ENCODE results near the gene DHPS. TPM values are rescaled to one million over a fixed set of nuclear protein-coding genes. Genes with fewer than 3 reads are reported as not detected.

Gene DHPS
- total and polyA plus RNA-seq, 2 of the 13 experiments (the other 11 are each of a cell fraction or from before 2014, with no cell fraction given): 43.3 to 84.3 TPM

DNA sequence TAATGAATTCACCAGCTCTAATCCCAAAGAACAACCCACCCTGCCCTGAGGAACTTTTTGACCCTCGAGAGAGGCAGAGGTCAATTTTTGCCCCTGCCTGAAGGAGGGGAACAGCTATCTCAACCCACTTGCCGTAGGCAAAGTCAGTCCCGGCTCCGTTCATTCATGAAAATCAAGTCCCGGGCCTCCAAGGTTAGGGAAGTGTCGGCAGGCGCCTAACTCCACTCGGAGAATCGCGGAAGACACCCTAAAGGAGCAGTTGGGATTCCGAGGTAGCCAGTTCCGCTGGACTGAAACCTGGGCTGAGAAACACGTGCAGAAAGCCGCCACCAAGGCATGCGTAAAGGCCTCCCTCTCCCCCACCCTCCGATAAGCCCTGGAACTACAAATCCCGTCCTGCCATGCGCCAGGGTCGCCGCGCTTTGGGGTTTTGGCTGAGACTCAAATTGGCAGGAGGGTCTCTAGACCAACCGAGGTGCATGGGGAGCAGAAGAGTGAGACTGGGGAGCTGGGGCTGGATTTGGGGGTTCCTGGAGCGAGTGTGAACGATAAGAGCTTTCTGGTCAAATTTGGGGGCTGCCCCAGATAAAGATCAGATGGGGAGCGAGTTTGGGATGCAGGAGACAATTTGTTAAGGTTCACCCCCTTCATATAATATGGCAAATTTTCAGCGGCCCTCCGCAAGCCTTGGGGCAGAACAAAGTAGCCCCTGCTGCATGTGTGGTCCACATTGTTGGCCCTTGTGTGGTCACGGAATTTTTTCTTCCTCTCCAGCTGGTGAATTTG, 42.2 kb upstream of the DHPS start, which contains the start of gene TNPO2 (continued):
- TF ChIP-seq, protein P1, sequence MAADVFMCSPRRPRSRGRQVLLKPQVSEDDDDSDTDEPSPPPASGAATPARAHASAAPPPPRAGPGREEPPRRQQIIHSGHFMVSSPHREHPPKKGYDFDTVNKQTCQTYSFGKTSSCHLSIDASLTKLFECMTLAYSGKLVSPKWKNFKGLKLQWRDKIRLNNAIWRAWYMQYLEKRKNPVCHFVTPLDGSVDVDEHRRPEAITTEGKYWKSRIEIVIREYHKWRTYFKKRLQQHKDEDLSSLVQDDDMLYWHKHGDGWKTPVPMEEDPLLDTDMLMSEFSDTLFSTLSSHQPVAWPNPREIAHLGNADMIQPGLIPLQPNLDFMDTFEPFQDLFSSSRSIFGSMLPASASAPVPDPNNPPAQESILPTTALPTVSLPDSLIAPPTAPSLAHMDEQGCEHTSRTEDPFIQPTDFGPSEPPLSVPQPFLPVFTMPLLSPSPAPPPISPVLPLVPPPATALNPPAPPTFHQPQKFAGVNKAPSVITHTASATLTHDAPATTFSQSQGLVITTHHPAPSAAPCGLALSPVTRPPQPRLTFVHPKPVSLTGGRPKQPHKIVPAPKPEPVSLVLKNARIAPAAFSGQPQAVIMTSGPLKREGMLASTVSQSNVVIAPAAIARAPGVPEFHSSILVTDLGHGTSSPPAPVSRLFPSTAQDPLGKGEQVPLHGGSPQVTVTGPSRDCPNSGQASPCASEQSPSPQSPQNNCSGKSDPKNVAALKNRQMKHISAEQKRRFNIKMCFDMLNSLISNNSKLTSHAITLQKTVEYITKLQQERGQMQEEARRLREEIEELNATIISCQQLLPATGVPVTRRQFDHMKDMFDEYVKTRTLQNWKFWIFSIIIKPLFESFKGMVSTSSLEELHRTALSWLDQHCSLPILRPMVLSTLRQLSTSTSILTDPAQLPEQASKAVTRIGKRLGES (CRISPR knock-in tag; IDR thresholded peaks at IDR 0.05; ENCODE audit: borderline replicate concordance): 0 out of 2 replicates have a peak, but pooled peaks have one; percentile 11
- TF ChIP-seq ZNF335 (CRISPR knock-in tag; IDR thresholded peaks at IDR 0.05): peak; percentile 83
- no peak for TF ChIP-seq ZFP36L2 (CRISPR knock-in tag; IDR thresholded peaks at IDR 0.05)
- 0 out of 2 replicates have a peak, but pooled peaks have one; percentile 13 for TF ChIP-seq RAD21 (CRISPR knock-in tag; IDR thresholded peaks at IDR 0.05)
- TF ChIP-seq GABPB1 (CRISPR knock-in tag; IDR thresholded peaks at IDR 0.05): peak; percentile 76
- TF ChIP-seq KDM3A (CRISPR knock-in tag; IDR thresholded peaks at IDR 0.05; ENCODE audit: low read depth): 0 out of 2 replicates have a peak, but pooled peaks have one; percentile 18
- TF ChIP-seq ELF1 (CRISPR knock-in tag; IDR thresholded peaks at IDR 0.05): peak; percentile 42; the same call in 1 of the 2 replicates
- TF ChIP-seq, protein P2, sequence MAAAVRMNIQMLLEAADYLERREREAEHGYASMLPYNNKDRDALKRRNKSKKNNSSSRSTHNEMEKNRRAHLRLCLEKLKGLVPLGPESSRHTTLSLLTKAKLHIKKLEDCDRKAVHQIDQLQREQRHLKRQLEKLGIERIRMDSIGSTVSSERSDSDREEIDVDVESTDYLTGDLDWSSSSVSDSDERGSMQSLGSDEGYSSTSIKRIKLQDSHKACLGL (CRISPR knock-in tag; IDR thresholded peaks at IDR 0.05): peak; percentile 74; the same call in 1 of the 2 replicates
- no peak for TF ChIP-seq ZFAT (CRISPR knock-in tag; conservative IDR thresholded peaks at IDR 0.05)
- TF ChIP-seq GZF1 (CRISPR knock-in tag; IDR thresholded peaks at IDR 0.05): no peak
- TF ChIP-seq, protein P3, sequence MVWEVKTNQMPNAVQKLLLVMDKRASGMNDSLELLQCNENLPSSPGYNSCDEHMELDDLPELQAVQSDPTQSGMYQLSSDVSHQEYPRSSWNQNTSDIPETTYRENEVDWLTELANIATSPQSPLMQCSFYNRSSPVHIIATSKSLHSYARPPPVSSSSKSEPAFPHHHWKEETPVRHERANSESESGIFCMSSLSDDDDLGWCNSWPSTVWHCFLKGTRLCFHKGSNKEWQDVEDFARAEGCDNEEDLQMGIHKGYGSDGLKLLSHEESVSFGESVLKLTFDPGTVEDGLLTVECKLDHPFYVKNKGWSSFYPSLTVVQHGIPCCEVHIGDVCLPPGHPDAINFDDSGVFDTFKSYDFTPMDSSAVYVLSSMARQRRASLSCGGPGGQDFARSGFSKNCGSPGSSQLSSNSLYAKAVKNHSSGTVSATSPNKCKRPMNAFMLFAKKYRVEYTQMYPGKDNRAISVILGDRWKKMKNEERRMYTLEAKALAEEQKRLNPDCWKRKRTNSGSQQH (CRISPR knock-in tag; IDR thresholded peaks at IDR 0.05; ENCODE audit: low read depth): 0 out of 2 replicates have a peak, but pooled peaks have one; percentile 32
- peak; percentile 78; the same call in 1 of the 2 replicates for TF ChIP-seq CREM (IDR thresholded peaks at IDR 0.05)
- no peak for TF ChIP-seq CREM (CRISPR knock-in tag; IDR thresholded peaks at IDR 0.05)
- TF ChIP-seq ZSCAN9 (CRISPR knock-in tag; IDR thresholded peaks at IDR 0.05; ENCODE audit: borderline replicate concordance): no peak
- TF ChIP-seq ZBTB7A (CRISPR knock-in tag; IDR thresholded peaks at IDR 0.05): peak; percentile 23; the same call in 1 of the 2 replicates
- no peak for TF ChIP-seq SCMH1 (CRISPR knock-in tag; IDR thresholded peaks at IDR 0.05; ENCODE audit: borderline replicate concordance)
- TF ChIP-seq ZKSCAN8 (CRISPR knock-in tag; IDR thresholded peaks at IDR 0.05; ENCODE audit: borderline replicate concordance): no peak
- TF ChIP-seq ZNF788 (CRISPR knock-in tag; IDR thresholded peaks at IDR 0.05; ENCODE audit: borderline replicate concordance): peak; percentile 68; the same call in 1 of the 2 replicates
- TF ChIP-seq ZNF143 (CRISPR knock-in tag; IDR thresholded peaks at IDR 0.05): peak; percentile 93
- TF ChIP-seq ZNF776 (CRISPR knock-in tag; IDR thresholded peaks at IDR 0.05): 0 out of 2 replicates have a peak, but pooled peaks have one; percentile 54
- TF ChIP-seq, protein P4, sequence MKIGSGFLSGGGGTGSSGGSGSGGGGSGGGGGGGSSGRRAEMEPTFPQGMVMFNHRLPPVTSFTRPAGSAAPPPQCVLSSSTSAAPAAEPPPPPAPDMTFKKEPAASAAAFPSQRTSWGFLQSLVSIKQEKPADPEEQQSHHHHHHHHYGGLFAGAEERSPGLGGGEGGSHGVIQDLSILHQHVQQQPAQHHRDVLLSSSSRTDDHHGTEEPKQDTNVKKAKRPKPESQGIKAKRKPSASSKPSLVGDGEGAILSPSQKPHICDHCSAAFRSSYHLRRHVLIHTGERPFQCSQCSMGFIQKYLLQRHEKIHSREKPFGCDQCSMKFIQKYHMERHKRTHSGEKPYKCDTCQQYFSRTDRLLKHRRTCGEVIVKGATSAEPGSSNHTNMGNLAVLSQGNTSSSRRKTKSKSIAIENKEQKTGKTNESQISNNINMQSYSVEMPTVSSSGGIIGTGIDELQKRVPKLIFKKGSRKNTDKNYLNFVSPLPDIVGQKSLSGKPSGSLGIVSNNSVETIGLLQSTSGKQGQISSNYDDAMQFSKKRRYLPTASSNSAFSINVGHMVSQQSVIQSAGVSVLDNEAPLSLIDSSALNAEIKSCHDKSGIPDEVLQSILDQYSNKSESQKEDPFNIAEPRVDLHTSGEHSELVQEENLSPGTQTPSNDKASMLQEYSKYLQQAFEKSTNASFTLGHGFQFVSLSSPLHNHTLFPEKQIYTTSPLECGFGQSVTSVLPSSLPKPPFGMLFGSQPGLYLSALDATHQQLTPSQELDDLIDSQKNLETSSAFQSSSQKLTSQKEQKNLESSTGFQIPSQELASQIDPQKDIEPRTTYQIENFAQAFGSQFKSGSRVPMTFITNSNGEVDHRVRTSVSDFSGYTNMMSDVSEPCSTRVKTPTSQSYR (CRISPR knock-in tag; IDR thresholded peaks at IDR 0.05; ENCODE audit: borderline replicate concordance): peak; percentile 16; the same call in 1 of the 2 replicates
